Vagina (tissue), 2 donors: ENCODE data around the gene PPP3R1. TPM values are rescaled to one million over a fixed set of nuclear protein-coding genes. Genes with fewer than 3 reads are reported as not detected.
A peak's percentile ranks its signal among the peaks of the same experiment; 100 is the strongest.

Experiments used
- DNase-seq, 2 donors: peaks; one replicate each; pipeline ENCODE4 v3.0.0-alpha.2; 2017; ENCODE audit errors: extremely low spot score in 2 of 2
- H3K27ac ChIP-seq: fragments of 200-600 bp; sonication (generic); one replicate; pipeline ENCODE4 v1.5.1; 2019
- H3K27me3 ChIP-seq: fragments of 200-600 bp; sonication (generic); one replicate; pipeline ENCODE4 v1.5.1; 2019
- H3K36me3 ChIP-seq, 2 donors: fragments of 200-600 bp; sonication (generic); one replicate each; pipeline ENCODE4 v1.5.1; 2017 to 2019
- H3K4me1 ChIP-seq: fragments of 200-600 bp; sonication (generic); one replicate; pipeline ENCODE4 v1.5.1; 2019
- H3K4me3 ChIP-seq, 2 donors: fragments of 200-600 bp; sonication (generic); 1 replicate in 1 of 2; 2 replicates in 1 of 2; pipeline ENCODE4 v1.5.1; 2016 to 2019
- H3K9me3 ChIP-seq: fragments of 200-600 bp; sonication (generic); one replicate; pipeline ENCODE4 v1.5.1; 2019
- CTCF ChIP-seq, 3 experiments: fragments of 450-650 bp in 2 of 3; fragments of 200-600 bp in 1 of 3; sonication (generic) in 1 of 3; IDR thresholded peaks; one replicate each; pipeline ENCODE4 v1.5.1; 2017 to 2019; ENCODE audit warnings: antibody characterized with exemption in 3 of 3, mild to moderate bottlenecking in 2 of 3, moderate library complexity in 2 of 3
- POLR2A ChIP-seq, 2 donors: fragments of 450-650 bp; IDR thresholded peaks; one replicate each; pipeline ENCODE4 v1.6.1; 2017; ENCODE audit warnings: antibody characterized with exemption in 2 of 2, mild to moderate bottlenecking in 2 of 2, moderate library complexity in 2 of 2
- POLR2AphosphoS5 ChIP-seq, 2 donors: sonication (generic); formaldehyde crosslinking; IDR thresholded peaks; one replicate each; pipeline ENCODE4 v1.9.0; 2017; ENCODE audit warnings: antibody characterized with exemption in 2 of 2, mild to moderate bottlenecking in 2 of 2, low read depth in 1 of 2; ENCODE audit not compliant: insufficient read depth in 1 of 2
- intact Hi-C: fragments of 100-400 bp; cut with DNase I; formaldehyde crosslinking; loops from one replicate; pipeline ENCODE4 v1.15.1; 2023
- total RNA-seq: library from RNA; depleted of rRNA; stranded (reverse); fragments of >200 nt; gene quantifications from one replicate; pipeline ENCODE4 v1.2.3, GENCODE V29; 2016

PPP3R1 gene
- total RNA-seq, 1 donor from 2014 or later = 28.2 TPM

- TF ChIP-seq POLR2A (IDR thresholded peaks at IDR 0.05) (no peak), POLR2AphosphoS5 (IDR thresholded peaks at IDR 0.05; ENCODE audit: insufficient read depth in 1 of 2, low read depth in 1 of 2) (no peak), CTCF (IDR thresholded peaks at IDR 0.05) (no peak)
- peaks cover 67% of the 10 kb centered on the region for H3K4me1 ChIP-seq
- no peaks in the 10 kb centered on the region for H3K36me3 ChIP-seq
- intact Hi-C loops = loop anchor here (10.0 kb wide), 1 partner anchor 52 kb away; no protein-coding TSS in a partner anchor
- H3K4me3 ChIP-seq = no peak overlapping the region
- H3K27ac ChIP-seq = peak overlapping the region; percentile 15
- H3K27me3 ChIP-seq = no peaks in the 10 kb centered on the region
- no peak for DNase-seq
- no peaks in the 10 kb centered on the region for H3K9me3 ChIP-seq
Observed at GRCh38 chr2:68193144-68193543, 59.2 kb downstream of the PPP3R1 start.

- H3K4me1 ChIP-seq = peaks cover 67% of the 10 kb centered on the region
Observed at GRCh38 chr2:68190991-68191731, 61.2 kb downstream of the PPP3R1 start.

GRCh38 chr2:68189991-68190784, 62.1 kb downstream of the PPP3R1 start:
- TF ChIP-seq POLR2A (IDR thresholded peaks at IDR 0.05) (no peak), POLR2AphosphoS5 (IDR thresholded peaks at IDR 0.05; ENCODE audit: insufficient read depth in 1 of 2, low read depth in 1 of 2) (no peak)
- DNase-seq = no peak
- no peak overlapping the region for H3K27ac ChIP-seq
- H3K9me3 ChIP-seq = no peaks in the 10 kb centered on the region
- H3K27me3 ChIP-seq = no peaks in the 10 kb centered on the region
- H3K4me3 ChIP-seq = no peak overlapping the region
- peaks cover 58% of the 10 kb centered on the region for H3K4me1 ChIP-seq
- intact Hi-C loops = loop anchor here (10.0 kb wide), 1 partner anchor 55 kb away; no protein-coding TSS in a partner anchor
- peaks cover 0 to 8% of the 10 kb centered on the region in 2 donors for H3K36me3 ChIP-seq

More at GRCh38 chr2:68190991-68191731, 61.2 kb downstream of the PPP3R1 start:
- Histone ChIP-seq H3K36me3 (peaks cover 0 to 2% of the 10 kb centered on the region in 2 donors), H3K27me3 (no peaks in the 10 kb centered on the region), H3K27ac (no peak overlapping the region), H3K9me3 (no peaks in the 10 kb centered on the region), H3K4me3 (no peak overlapping the region)
- intact Hi-C loops = loop anchor here (10.0 kb wide), 1 partner anchor 54 kb away; no protein-coding TSS in a partner anchor
- TF ChIP-seq POLR2A (IDR thresholded peaks at IDR 0.05) = no peak
- TF ChIP-seq POLR2AphosphoS5 (IDR thresholded peaks at IDR 0.05; ENCODE audit: insufficient read depth in 1 of 2, low read depth in 1 of 2) = no peak
- no peak for TF ChIP-seq CTCF (IDR thresholded peaks at IDR 0.05)
- DNase-seq = no peak

GRCh38 chr2:68188831-68189230, 63.5 kb downstream of the PPP3R1 start:
- Histone ChIP-seq H3K27ac (no peak overlapping the region), H3K36me3 (peaks cover 0 to 8% of the 10 kb centered on the region in 2 donors), H3K9me3 (no peaks in the 10 kb centered on the region), H3K4me1 (peaks cover 45% of the 10 kb centered on the region), H3K4me3 (no peak overlapping the region), H3K27me3 (no peaks in the 10 kb centered on the region)
- intact Hi-C loops = no loop called here
- no peak for TF ChIP-seq POLR2A (IDR thresholded peaks at IDR 0.05)
- no peak for TF ChIP-seq POLR2AphosphoS5 (IDR thresholded peaks at IDR 0.05; ENCODE audit: insufficient read depth in 1 of 2, low read depth in 1 of 2)
- no peak for TF ChIP-seq CTCF (IDR thresholded peaks at IDR 0.05)
- DNase-seq = no peak

- Histone ChIP-seq H3K27ac (no peak overlapping the region), H3K4me3 (no peak overlapping the region), H3K9me3 (no peaks in the 10 kb centered on the region), H3K4me1 (peaks cover 30% of the 10 kb centered on the region), H3K36me3 (peaks cover 0 to 8% of the 10 kb centered on the region in 2 donors), H3K27me3 (no peaks in the 10 kb centered on the region)
- no peak for TF ChIP-seq POLR2A (IDR thresholded peaks at IDR 0.05)
- TF ChIP-seq CTCF (IDR thresholded peaks at IDR 0.05) = no peak
- TF ChIP-seq POLR2AphosphoS5 (IDR thresholded peaks at IDR 0.05; ENCODE audit: insufficient read depth in 1 of 2, low read depth in 1 of 2) = no peak
- intact Hi-C loops = no loop called here
- no peak for DNase-seq
Observed at GRCh38 chr2:68187329-68187728, 65.0 kb downstream of the PPP3R1 start.
